Fibroblast of skin of left quadriceps (primary cell): ENCODE results near the gene IRF7.

ENCODE experiments used
- DNase-seq, 2 experiments: peaks; one replicate each; pipeline ENCODE4 v3.0.0-alpha.2; 2013; ENCODE audit warnings: low read depth in 2 of 2

The IRF7 gene

GRCh38 chr11:607971-608659 lies 7.6 kb downstream of the IRF7 start:
- no peak for DNase-seq

- DNase-seq: no peak
Observed at GRCh38 chr11:607020-607780, 8.6 kb downstream of the IRF7 start.

GRCh38 chr11:606245-606644 lies 9.5 kb downstream of the IRF7 start:
- no peak for DNase-seq

DNA sequence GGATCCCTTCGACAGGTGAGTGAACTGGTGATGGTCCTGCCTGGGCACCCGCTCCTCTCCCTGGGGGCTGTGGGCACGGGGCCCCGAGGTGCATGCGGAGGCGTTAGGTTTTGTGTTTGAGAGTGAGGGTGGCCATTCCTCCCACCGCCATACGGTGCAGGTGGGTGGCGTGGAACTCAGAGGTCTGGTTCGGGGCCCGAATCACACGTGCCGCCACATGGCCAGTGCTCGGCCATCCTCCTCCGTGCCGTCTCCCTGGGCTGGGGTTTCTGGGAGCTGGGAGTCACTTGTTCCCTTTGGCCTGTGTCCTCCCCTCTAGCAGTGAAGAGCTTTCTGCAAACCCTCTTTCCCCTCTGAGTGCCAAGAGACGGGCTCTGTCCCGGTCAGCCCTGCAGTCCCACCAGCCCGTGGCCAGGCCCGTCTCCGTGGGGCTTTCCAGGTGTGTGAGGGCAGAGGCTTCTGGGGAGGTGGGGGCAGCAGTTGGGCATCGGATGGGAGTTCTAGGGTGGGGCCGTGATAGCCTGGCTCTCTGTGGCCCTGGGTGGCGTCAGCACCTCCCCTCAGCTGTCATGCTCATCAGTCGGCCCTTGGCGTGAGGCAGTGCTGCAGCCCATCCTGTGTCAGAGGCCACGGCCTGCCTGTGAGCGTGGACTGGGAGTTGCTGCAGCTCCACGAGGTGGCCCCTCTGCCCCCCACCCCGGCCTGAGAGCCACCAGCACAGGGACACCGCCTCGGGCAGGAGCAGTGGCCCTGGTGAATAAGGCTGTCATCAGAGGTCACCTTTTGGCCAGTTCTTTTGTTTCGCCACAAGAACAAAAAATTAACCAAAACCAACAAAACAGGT lies 10.2 kb downstream of the IRF7 start:
- DNase-seq: no peak

- no peak for DNase-seq
Observed at GRCh38 chr11:603154-603553, 12.6 kb downstream of the IRF7 start.

- DNase-seq: no peak
Observed at GRCh38 chr11:601573-602245, 14.0 kb downstream of the IRF7 start.

- no peak for DNase-seq
Observed at GRCh38 chr11:598005-598680, 17.6 kb downstream of the IRF7 start.

- DNase-seq: no peak
Observed at GRCh38 chr11:597166-597725, 18.5 kb downstream of the IRF7 start.

DNA sequence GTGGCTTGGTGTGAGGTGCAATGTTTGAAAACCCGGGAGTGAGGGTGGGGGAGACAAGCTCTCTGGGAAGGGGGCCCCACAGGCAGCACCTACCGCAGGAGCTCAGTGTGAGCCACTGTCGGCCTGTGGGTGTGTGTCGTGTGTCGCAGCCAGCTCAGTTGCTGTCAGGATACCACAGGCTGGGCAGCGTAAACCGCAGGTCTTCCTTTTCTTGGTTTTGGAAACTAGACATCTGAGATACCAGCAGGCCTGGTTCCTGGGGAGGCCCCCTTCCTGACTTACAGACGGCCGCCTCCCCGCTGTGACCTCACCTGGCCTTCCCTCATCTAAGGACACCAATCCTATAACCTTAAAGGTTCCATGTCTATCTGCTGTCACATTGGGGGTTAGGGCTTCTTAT lies 19.4 kb downstream of the IRF7 start:
- DNase-seq: no peak

DNA sequence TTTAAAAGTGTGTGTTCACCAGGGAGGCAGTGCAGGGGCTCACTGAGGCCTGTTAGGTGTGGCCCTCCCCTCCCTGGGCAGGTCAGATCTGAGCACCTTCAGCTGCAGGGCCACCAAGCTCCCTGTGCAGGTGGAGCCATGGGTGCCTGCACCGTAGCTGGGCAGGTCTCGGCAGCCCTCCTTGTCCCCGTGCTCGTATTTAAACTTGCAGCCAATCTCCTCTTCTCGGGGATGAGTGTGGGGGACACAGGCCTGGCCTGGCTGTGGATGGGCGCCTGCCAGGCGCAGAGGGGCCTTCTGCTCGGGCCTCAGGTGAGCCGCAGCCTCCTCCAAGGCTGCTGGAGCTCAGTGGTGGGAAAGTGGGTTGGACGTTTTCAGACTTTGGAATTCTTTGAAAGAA lies 20.4 kb downstream of the IRF7 start:
- DNase-seq: no peak

- no peak for DNase-seq
Observed at GRCh38 chr11:593347-593746, 22.4 kb downstream of the IRF7 start.

DNA sequence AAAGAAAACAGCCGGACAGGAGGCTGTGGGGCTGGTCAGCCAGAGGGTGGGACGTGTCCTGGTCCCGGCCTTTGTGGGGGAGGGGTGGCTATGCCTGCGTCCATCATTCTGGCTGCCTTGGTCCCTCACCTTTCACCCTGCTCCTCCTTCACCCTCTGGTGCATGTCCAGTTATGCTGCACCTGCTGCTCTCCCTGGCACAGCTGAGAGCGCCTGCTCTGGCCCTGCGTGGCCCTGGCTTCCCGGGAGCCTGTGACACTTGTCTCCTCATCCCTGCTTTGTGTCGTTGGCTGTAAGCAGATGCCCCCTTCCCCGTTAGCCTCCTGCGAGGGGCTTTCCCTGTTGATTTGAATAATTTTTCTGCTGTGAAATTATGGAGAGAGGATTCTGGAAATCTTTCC lies 22.8 kb downstream of the IRF7 start:
- DNase-seq: no peak

- no peak for DNase-seq
Observed at GRCh38 chr11:592501-592900, 23.2 kb downstream of the IRF7 start.

DNA sequence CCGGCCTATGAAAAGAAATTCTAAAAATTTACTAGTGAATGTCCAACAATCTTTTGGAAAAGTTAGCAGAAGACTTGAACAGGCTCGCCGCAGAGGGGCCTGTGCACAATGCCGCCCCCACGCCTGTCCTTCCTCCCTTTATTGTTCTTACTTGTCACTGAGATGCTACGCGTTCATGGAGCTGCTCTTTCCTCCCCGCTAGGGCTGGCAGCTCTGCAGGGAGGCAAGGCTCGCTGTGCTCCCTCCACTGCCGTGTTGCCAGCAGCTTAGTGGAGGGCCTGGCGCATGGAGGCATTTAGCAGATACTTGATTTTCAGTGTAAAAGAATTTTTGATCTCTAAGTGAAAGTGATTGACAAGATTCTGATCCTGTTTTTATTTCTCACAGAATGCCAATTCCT lies 24.8 kb downstream of the IRF7 start:
- DNase-seq: no peak

- DNase-seq: no peak
Observed at GRCh38 chr11:589798-590197, 26.0 kb downstream of the IRF7 start.

GRCh38 chr11:587978-588380 lies 27.8 kb downstream of the IRF7 start:
- DNase-seq: no peak

DNA sequence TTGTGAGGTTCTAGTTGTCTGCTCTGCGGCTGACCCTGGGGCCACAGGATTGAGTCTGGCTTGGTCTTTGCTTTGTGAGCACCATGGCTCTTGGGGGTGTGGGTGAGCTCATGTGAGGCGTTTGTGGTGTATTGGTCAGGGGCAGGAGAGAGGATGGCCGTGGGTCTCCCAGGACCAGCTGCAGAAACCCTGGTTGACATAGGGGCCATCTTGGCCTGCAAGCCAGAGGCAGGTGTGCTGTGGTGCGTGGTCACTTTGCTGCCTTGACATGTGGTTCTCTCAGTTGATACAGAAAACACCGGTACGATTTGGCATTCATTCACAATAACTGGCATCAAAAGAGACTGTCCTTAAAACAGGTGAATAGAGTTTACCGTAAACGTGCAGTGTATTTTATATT lies 28.2 kb downstream of the IRF7 start:
- DNase-seq: no peak

DNA sequence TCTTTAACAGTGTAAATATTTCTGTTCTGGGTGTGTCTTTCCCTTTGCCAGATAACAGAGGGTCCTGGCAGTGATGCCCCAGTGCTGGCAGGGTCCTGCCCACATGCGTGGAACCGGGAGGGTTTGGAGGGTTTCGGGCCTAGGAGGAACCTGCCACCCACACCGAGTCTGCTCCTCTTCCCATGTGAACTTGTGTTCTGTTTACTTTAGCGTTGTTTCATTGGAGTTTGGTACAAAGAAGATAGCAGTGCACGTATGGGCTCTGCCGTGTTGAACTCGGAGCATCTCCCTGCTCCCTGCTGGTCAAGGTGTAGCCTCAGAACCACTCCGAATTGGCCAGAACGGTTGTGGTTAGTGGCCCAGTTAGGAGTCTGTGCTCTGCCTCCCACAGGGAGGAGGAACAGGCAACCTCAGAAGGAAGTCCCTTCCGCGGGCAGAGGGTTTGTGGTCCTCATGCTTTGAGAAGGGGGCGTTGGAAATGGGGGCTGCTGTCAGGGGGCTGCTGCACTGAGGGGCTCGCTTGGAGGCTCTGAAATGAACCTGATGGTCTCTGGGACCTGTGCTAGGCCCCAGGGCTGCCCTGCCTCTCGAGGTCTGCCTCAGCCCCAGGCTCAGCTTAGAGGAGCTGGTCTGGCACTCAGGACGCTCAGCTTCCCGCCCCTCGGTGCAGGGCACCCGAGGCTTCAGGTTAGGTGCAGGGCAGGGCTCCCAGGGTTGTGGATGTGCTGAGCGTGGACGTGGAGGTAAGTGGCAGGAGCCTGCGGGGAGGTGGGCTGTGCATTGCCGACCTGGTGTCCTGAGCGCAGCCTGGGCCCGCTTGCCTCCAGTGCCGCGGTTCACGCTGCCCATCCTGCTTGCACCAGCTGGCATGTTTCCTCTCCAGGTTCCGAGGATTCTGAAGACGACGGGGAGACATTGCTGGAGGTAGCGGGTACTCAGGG lies 29.1 kb downstream of the IRF7 start:
- no peak for DNase-seq

DNA sequence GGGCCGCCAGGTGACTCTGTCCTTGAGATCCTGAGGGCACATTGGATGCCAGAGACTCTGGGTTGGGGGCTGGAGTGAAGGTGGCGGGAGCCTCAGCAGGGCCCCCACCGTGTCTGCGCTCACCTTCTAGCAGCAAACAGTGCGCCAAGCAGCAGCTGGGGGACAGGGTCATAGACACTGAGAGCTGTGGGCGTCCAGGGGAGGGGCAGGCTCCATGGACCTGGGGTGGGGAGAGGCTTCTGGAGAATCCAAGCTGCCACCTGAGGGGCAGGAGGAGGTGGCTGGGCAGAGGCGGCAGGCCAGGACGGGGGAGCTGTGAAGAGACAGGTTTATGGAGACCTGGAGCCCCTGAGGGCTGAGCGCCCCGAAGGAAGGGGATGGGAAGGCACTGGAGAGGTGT lies 31.5 kb downstream of the IRF7 start:
- DNase-seq: no peak

DNA sequence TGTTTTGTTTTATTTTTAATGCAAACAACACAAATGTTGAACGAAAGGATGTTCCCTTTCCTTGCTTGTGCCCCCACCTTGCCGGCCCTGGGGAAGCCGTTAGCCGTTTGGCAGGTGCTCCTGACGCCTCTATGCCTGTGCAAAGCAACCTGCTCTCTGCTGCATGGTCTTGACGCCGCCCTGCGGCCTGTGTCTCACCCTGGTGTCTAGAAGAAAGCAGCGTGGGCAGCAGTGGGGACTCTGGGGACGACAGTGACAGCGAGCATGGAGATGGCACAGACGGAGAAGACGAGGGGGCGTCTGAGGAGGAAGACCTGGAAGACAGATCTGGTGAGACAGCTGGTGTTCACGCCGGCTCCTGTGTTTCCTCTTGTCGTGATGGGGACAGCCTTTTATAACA lies 34.0 kb downstream of the IRF7 start:
- DNase-seq: no peak
